Measurements from ENCODE around the gene SNX7.

SNX7 gene

DNA sequence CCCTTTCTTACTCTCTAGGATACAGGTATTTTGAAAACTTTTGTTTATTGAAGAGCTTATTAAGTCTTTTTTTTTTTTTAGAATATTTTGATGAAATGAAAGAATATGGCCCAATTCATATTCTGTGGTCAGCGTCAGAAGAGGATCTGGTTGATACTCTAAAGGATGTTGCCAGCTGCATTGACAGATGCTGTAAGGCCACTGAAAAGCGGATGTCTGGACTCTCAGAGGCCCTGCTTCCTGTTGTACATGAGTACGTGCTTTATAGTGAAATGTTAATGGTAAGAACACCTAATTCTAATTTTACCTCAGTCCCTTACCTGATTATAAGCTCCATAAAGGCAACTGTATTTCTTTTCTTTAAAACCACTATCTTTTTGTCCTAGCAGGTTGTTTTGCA is 37.1 kb downstream of the SNX7 start:
- DNase-seq = no peak

DNA sequence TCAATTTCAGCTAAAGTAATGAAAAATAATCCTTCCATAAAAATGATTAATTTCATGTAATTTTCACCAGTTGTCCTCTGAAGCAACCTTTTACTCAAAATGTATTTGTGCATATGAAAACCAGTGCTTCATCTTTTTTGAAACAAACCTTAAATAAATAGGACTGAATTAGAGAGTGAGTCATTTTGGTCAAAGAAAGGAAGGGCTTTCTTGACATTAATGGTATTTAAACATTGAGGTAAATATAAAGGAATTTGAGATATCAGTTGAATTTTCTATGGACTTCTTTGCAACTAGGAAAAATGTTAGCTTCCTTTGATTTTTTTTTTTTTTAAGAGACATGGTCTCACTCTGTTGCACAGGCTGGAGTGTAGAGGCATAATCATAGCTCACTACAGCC is 38.7 kb downstream of the SNX7 start:
- DNase-seq = no peak

DNA sequence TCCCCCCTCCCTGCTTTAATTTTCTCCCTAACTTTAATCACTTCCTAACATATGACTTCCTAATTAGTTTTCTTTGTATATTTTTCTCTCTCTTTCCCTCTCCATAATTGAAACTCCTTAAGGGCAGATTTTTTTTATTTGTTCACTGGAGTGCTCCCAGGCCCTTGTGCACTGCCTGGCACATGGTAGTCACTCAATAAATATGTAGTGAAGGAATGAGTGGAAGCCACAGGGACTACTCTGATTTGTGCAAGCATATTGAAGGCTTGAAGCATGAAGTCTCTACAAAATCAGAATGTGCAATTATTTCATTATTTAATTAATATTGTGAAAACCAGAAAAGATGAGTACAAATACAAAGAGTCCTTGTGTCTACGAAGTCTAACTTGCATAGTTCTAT is 41.5 kb downstream of the SNX7 start:
- DNase-seq = no peak

DNA sequence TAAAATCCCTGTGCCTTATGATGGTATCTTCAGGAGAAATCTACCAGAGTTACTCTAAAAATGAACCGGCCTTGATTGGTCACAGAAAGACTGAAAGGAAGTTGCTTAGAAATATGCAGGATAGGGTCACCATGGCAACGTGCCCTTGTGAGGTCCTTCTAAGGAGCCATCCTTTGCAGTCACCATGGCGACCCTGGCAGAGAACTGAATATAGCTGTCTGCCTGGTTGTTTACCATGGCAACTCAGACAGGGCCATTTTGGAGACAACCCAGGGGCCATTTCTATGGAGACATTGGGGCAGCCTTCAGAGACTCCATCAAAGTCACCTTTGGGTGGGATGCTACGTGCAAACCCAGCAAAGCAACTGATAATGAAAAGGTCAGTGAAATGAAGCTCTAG is 43.0 kb downstream of the SNX7 start:
- no peak for DNase-seq

DNA sequence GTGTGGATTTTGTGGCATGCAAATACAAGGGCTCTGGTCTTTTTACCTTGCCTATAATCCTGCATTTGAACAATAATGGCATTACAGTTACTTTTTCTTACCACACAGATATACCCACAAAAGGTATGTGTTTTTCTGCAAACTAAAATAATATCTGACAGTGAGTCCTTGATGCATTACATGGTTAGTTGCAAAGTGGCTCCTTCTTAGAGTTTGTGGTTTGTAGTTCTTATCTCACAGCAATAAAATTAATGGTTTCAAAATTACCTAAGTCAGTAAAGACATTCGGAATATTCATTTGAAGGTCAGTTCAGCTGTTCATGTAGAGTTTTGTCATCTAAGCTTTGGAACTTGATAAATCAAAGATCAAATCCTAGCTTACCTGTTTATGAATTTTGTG is 43.5 kb downstream of the SNX7 start:
- no peak for DNase-seq

DNA sequence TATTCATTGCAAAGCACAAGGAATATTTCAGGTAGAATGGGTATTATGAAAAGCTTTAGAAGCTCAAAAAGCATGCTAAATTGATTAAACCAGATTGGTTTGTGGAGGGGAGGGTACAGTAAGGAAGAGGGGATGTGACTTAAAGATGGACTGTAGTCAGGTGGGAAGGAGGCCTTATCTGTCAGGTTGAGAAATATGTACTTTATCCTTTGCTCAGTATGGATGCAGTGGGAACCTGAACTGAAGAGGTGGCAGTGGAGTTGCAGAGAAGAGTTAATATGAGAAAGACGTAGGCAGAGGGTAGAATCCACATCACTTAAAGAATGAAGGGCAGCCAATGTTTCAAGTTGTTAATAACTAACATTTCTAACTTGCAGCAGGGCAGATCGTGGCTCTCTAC is 44.1 kb downstream of the SNX7 start:
- DNase-seq = no peak

DNA sequence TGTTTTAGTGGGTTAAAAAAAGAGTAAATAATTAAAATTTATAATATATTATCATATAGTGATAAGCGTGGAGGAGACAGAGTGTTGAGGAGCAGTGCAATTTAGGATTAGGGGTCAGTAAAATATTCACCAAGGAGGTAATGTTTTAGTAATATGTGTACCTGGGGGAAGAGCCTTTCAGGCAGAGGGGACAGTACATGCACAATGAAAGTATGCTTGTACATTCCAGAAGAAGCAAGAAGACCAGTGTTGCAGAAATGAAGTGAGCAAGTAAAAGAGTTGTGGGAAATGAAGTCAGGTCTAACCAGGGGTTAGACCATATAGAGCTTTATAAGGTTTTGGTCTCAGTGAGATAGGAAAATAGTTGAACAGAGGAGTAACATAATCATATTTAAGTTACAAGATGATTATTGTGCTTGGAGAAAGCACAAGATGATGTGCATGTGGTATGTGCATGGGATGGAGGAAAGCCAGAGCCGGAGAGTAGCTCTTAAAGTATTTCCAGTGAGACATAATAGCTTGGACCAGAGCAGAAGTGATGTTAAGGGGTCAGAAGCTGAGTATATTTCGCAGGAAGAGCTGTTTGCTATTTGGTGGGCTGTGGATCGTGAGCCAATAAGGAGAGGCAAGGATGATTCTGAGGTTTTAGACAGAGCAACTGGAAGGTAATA is 44.8 kb downstream of the SNX7 start:
- DNase-seq = no peak

DNA sequence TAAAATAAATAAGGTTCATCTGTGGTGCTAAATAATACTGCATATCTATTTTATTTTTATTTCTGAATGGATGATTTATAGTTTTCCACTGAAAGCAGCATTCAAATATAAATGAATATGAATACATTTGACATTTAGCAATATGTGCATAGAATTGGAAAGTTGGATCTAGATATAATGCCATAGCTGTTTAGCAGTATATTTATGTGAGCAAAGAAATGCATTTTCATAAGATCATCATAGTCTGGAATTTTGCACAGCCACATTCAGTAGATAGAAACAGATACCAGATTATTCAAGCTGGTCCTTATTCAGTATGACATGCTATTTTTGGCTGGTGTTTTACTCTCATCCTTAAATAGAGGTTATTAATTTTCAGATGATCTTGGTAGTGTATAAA is 46.0 kb downstream of the SNX7 start:
- DNase-seq = no peak

DNA sequence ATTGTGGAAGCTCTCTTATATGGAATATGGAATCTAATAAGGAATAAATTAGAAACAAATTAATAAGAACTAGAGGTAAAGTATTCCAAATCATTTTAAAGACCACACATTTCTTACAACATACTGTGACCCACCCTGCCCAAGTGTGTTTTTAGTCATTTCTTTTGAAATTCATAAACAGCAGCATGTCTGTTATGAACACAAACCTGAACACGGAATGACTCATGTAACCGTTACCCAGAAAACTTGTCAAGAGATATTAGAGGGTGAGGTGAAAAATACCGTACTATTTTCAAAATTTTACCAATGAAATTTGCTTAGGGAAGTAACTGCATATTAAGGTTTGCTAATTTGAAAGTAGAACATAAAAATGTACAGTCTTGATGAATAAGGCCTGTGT is 48.4 kb downstream of the SNX7 start:
- no peak for DNase-seq

DNA sequence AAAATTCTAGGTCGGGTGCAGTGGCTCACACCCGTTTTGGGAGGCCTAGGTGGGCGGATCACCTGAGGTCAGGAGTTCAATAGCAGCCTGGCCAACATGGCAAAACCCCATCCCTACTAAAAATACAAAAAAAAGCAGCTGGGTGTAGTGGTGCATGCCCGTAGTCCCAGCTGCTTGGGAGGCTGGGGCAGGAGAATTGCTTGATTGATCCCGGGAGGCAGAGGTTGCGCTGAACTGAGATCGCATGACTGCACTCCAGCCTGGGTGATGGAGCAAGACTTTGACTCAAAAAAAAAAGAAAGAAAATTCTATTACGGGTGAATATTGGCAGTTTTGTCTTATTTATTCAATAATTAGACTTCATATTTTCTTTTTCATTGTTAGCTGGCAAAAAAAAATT is 62.1 kb downstream of the SNX7 start:
- no peak for DNase-seq

DNA sequence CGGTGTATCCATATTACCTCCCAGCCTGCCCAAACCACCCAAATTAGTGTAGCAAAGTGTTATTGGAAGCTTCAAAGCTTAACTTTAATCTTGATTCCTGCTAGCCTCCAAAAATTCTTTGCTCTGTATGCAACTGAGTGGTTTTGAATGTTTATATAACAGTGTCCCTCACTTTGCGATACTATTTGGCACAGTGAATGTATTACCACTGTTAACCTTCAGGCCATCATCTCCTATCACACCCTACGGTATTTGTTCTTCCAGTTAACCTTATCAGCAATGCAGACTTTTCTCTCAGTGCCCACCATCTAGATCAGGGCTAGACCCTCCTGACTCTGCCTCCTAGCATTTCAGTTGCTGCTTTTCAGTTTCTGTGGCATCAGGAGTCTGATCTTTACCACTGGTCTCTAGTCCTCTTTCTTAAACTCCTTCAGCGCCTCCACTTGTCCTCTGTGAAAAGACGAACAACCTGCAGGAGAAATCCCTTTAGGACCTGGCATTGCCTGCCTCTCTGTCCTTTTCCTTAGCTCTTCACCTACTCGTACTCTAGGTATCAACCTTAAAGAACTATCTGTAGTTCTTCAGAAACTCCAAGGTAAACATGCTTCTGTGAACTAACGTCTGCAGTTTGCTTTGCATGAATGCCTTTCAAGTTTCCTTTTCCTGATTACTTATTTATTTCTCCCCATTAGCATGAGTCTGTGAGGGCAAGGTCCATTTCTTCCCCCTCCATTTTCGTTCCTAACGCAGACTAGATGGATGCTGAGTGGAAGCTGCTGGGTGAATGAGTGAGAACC is 71.7 kb downstream of the SNX7 start:
- no peak for DNase-seq

DNA sequence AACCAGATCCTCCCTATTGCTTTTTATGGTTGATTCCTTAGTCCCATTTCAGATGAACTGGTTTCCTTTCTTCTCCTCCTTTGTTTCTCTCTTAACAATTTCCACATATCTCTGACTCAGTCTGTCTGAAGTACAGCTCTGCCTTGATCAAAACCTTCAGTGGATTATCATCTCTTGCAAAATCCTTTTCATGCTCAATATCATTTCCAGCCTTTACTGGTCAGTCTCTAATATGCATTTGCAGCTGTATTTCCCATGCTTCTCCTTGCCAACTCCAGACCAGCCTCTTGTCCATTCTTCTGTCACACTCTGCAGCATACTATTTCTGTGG is 72.2 kb downstream of the SNX7 start:
- no peak for DNase-seq

DNA sequence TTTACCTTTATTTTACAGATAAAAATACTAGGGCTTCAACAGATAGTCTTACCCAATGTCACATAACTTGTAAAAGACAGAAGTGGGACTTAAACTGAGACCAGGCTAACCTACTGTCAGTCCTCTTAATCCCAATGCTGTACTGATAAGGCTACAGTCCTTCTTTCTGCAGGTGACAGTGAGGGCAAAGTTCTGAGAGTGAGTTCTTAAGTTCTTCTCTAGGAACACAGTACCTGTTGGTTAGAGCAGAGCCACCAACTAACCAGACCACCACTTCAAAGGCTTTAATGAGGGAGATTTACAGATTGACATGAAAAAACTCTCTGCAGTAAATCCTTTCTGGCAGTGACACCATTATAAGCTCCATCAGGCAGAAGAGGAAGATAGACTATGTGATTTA is 74.2 kb downstream of the SNX7 start:
- no peak for DNase-seq

DNA sequence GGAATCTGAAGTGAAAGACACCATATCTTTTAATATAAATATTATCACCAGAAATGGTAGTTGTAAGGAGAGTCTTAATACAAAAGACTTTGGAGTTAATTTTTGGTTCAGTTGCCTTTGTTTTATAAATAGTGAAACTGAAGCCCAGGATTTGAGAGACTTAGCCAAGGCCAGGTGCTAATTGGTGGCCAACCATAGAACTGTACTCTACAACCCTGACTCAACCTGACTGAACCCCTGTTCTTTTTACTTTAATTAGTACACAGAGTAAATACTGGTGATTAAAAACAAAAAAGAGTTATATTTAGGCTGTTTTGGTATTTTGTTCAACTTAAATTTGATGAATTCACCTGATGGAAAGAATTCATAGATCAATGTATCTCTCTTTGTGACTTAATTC is 76.3 kb downstream of the SNX7 start:
- no peak for DNase-seq

DNA sequence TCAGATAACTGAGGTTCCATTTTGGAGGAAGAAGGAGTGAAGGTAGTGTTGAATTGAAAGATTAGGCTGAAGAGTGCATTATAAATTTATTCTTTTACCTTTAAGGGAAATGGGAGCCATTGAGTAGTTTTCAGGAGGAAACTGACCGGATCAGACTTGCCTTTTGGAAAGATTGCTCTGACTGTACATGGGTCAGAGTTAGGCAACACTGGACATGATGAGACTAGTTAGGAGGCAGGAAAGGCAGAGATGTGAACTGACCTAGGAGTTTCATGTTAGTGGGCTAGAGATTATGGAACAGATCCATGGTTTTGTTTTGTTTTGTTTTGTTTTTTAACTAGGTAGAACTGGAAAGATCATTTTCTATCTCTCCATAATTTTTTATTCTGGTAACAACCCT is 78.2 kb downstream of the SNX7 start:
- DNase-seq = no peak

DNA sequence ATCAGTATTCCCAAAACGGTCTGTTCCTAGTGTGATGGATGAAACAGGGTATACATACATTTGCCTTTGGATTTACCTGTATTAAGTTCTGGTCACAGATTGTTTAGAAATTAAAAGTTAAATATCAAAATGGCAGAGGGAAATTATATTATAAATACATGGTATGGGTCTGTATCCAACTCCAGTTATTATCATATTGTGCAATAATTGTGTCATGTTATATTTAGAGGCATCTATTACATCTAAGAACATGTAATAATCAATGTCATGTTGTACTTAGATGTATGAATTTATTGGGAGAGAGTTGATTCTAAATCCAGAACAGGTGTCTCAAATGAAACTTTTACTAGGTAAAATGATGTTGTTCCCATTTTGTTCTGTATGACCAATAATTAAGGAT is 79.6 kb downstream of the SNX7 start:
- no peak for DNase-seq

DNA sequence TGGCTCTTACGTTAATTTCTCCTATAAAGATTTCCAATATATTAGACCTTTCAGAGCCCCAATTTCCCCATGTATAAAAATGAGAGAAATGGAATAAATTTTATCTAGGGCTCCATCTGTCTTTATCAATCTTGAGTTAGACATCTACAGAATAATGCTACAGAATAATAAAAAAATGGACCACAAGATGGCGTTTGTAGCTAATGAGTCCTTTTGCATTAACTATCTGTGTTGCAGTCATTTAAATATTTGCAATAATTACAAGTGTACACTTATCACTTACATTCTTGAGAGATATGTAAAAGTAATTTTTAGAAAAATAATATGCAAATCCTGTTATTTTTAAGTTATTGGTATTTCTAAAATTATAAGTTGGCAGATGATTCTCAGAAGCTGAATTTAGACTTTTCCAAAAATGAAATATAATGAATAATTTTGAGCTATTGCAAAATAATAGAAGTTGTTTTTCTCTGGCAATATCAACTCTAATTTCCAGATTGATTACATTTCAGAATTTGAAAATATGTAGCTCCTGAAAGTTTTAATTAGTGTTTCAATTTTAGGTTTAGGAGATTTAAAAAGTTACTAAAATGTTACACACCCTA is 87.7 kb downstream of the SNX7 start:
- DNase-seq = no peak

DNA sequence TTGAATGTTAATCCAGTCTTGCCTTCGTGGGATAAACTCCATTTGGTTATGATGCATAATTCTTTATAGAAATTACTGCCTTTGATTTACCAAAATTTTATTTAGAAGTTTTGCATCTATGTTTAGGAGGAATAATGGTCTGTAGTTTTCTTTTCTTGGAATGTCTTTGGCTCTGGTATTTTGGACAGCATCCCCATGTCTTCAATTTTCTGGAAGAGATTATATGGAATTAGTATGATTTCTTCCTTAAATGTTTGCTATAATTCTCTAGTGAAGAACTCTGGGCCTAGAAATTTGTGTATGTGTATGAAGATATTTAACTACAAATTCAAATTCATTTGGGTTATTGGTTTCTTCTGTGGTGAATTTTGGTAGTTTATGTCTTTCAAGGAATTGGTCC is 92.7 kb downstream of the SNX7 start:
- DNase-seq = no peak

DNA sequence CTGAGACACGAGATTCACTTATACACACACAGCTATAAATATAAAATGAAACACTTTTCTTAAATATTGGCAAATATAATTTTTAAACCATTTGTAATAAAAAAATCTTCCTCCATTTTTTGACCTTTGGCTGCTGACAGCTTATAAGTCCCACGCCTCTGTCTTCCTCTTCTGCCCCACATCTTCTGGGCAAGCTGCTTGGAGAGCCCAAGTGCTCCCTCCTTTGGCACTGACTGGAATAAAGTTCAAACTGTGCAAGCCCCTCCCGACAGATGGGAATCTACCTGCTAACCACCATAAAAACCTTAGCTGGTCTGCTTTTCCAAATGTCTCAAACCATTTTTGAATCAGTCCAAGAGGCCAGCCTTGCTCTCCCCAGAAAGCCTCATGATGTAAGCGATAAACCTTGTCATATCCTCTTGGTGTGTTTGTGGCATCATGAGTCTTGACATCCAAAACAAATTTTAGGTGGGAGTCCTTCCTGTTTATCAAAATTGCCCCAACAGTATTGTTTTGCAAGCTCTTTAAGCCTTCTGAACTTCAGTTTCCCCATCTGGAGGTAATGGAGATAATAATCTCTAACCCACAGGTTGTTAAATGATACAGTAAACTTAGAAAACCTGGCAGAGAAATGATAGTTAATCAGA is 99.8 kb downstream of the SNX7 start:
- no peak for DNase-seq

DNA sequence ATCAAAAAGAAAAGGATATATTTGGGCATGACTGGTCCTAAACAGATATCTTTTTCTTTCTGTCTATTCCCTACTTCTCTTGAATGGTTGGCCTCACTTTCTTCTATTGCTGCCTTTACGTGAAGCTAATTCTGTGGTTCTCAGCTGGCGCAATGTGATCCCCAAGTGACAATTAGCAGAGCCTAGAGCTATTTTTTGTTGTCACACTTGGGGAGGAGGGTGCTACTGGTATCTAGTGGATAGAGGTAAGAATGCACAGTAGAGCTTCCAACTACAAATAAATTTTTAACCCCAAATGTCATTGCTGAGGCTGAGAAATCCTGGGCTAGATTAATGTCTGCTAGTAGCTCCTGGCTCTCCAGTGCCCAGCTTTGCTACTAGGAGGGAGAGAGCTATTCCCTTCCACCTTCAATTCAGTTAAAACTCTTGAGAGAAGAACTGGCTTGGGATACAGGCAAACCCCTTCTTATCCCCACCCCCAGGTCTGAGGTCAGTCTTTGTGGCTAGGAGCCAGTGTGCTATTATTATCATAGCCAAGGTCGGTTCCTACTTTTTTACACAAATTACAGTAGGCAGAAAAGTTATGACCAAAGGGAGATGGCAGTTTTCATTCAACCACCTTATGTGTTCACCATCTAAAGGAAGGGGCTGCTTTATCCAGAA is 102.1 kb downstream of the SNX7 start:
- DNase-seq = no peak

DNA sequence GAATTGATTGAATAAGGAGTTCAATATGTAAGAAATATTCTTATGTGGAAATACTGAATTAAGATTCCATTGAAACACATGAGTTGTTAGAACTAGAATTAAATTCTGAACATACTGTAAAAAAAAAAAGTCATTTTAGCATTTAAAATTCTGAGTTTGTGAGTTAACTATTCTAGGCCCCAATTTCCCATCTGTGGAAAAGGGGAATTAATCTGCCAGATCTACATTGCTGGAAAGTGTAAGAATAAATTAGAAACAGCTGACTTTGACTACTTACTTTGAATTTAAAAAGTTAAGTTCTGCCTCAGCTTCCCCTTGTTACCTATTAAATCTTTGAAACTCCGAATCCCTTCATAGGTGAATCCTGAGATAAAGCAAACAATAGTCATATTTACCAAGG is 103.0 kb downstream of the SNX7 start:
- no peak for DNase-seq

DNA sequence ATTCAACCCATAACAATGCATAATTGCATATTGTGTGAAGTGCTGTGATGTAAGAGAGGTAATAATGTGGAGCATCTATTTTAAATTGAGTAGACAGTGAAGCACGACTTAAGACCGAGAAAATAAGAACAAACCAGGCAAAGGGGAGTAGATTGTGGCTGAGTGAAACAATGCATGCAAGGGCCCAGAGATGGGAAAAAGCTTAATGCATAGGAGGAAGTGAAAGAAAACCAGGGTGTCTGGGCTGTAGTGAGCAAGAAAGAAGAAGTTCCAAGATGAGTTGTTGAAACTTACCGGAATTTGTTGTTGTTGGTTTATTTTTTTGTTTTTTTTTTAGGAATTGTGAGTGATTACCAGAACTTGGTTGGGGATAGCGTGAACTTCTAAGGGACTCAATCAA is 104.7 kb downstream of the SNX7 start:
- no peak for DNase-seq

DNA sequence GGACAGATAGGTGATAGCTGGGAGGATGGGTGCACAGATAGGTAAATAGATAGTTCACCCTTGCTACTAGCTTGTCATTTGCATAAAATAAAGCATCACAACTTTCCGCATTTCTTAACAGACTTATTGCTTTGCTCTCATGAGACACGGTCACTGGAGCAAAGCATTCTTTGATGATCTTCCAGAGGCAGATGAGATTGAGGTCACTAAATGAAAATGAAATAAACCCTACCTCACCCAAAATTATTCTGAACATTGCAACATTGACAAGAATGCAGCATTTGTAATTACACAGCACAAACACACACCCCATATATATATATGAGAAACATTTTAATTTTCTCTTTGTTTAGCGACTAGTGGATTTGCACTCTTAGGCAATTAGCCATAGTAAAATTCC is 107.6 kb downstream of the SNX7 start:
- no peak for DNase-seq

DNA sequence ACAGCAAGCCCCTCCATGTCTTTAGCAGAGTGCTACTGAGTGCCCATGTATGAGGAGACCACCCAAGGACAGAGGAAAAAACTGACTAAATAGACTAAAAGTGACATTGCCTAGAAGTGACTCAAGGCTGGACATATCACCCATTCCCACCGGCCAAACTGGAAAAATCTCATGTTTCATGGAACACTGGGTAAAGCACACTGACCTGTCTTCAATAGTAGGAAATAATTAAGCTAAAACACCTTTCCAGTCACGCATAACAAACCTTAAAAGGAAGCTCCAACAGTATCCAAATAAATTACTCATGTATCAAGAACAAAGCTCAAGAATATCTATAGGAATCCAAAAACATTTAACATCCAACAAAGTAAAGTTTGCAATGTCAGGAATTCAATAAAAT is 120.4 kb downstream of the SNX7 start:
- no peak for DNase-seq
